CD14-positive monocyte (primary cell): ENCODE data around the gene MUC3A. TPM values are rescaled to one million over a fixed set of nuclear protein-coding genes. Genes with fewer than 3 reads are reported as not detected.

ENCODE experiments used
- DNase-seq, 3 donors: peaks; one replicate each; pipeline ENCODE4 v3.0.0-alpha.2; 2011 to 2022
- H2AFZ ChIP-seq: 2 replicates; pipeline ENCODE4 v1.6.0; 2012; ENCODE audit warnings: mild to moderate bottlenecking, low read depth, low read length, inconsistent platforms; ENCODE audit not compliant: insufficient read depth, poor library complexity, severe bottlenecking
- H3K27ac ChIP-seq, 2 donors: 1 replicate in 1 of 2; 2 replicates in 1 of 2; pipeline ENCODE4 v1.5.1; 2012 to 2013; ENCODE audit warnings: low read length in 2 of 2, control low read depth in 1 of 2, inconsistent platforms in 1 of 2, low read depth in 1 of 2, mild to moderate bottlenecking in 1 of 2
- H3K27me3 ChIP-seq, 2 donors: one replicate each; pipeline versions ENCODE4 v1.6.0 to v1.6.1; 2011 to 2013; ENCODE audit warnings: low read length in 2 of 2; ENCODE audit not compliant: control insufficient read depth in 2 of 2, insufficient read depth in 2 of 2
- H3K36me3 ChIP-seq, 2 donors: replicated peaks in 1 of 2; 1 replicate in 1 of 2; 2 replicates in 1 of 2; pipeline versions ENCODE4 v1.5.1 to v1.6.1; 2012 to 2013; ENCODE audit warnings: low read length in 2 of 2, control low read depth in 1 of 2, inconsistent platforms in 1 of 2, mild to moderate bottlenecking in 1 of 2; ENCODE audit not compliant: insufficient read depth in 2 of 2, control insufficient read depth in 1 of 2
- H3K4me1 ChIP-seq, 2 donors: 1 replicate in 1 of 2; 2 replicates in 1 of 2; pipeline versions ENCODE4 v1.5.1 to v1.6.1; 2012 to 2013; ENCODE audit warnings: low read length in 2 of 2, control low read depth in 1 of 2, inconsistent platforms in 1 of 2, mild to moderate bottlenecking in 1 of 2, moderate library complexity in 1 of 2; ENCODE audit not compliant: insufficient read depth in 2 of 2, control insufficient read depth in 1 of 2
- H3K4me2 ChIP-seq: replicated peaks from 2 replicates; pipeline ENCODE3; 2012; ENCODE audit warnings: low read length, moderate library complexity, mild to moderate bottlenecking; ENCODE audit not compliant: poor library complexity, severe bottlenecking; ENCODE audit errors: extremely low read depth
- H3K4me3 ChIP-seq, 3 experiments: fragments of 200-600 bp in 1 of 3; sonication (generic) in 1 of 3; replicated peaks in 1 of 3; 1 replicate in 2 of 3; 2 replicates in 1 of 3; pipeline ENCODE4 v1.5.1; 2011 to 2013; ENCODE audit warnings: low read length in 3 of 3, mild to moderate bottlenecking in 3 of 3, control low read depth in 2 of 3, low read depth in 2 of 3, inconsistent platforms in 1 of 3, moderate library complexity in 1 of 3
- H3K79me2 ChIP-seq: 2 replicates; pipeline ENCODE4 v1.6.0; 2012; ENCODE audit warnings: mild to moderate bottlenecking, control low read depth, inconsistent platforms, low read length, moderate library complexity; ENCODE audit not compliant: insufficient read depth
- H3K9ac ChIP-seq: 2 replicates; pipeline ENCODE4 v1.6.0; 2017; ENCODE audit warnings: low read length, mild to moderate bottlenecking; ENCODE audit not compliant: insufficient read depth, poor library complexity, severe bottlenecking
- H3K9me3 ChIP-seq, 2 donors: replicated peaks in 1 of 2; 1 replicate in 1 of 2; 2 replicates in 1 of 2; pipeline versions ENCODE4 v1.5.1 to v1.6.1; 2012 to 2013; ENCODE audit warnings: low read length in 2 of 2, control low read depth in 1 of 2; ENCODE audit not compliant: control insufficient read depth in 1 of 2, insufficient read depth in 1 of 2
- H4K20me1 ChIP-seq: 2 replicates; pipeline ENCODE4 v1.6.0; 2012; ENCODE audit warnings: mild to moderate bottlenecking, low read length, control low read depth, moderate library complexity; ENCODE audit not compliant: insufficient read depth
- H3K27ac Mint-ChIP-seq, 7 donors: one replicate each; pipeline ENCODE4 v1.8.0; 2020; ENCODE audit warnings: mild to moderate bottlenecking in 7 of 7, mixed read lengths in 7 of 7, moderate library complexity in 6 of 7, inconsistent platforms in 2 of 7
- H3K27me3 Mint-ChIP-seq, 3 donors: one replicate each; pipeline ENCODE4 v1.8.0; 2021 to 2022; ENCODE audit warnings: low read depth in 3 of 3, mild to moderate bottlenecking in 3 of 3, mixed read lengths in 3 of 3, moderate library complexity in 3 of 3, inconsistent platforms in 1 of 3
- H3K36me3 Mint-ChIP-seq, 2 donors: one replicate each; pipeline ENCODE4 v1.8.0; 2020; ENCODE audit warnings: mixed read lengths in 2 of 2, inconsistent platforms in 1 of 2, mild to moderate bottlenecking in 1 of 2
- H3K4me1 Mint-ChIP-seq: one replicate; pipeline ENCODE4 v1.8.0; 2020; ENCODE audit warnings: mild to moderate bottlenecking, mixed read lengths
- H3K4me3 Mint-ChIP-seq, 2 donors: one replicate each; pipeline ENCODE4 v1.8.0; 2020; ENCODE audit warnings: mild to moderate bottlenecking in 2 of 2, mixed read lengths in 2 of 2, moderate library complexity in 1 of 2
- H3K9me3 Mint-ChIP-seq, 7 donors: one replicate each; pipeline ENCODE4 v1.8.0; 2020 to 2022; ENCODE audit warnings: mixed read lengths in 7 of 7, mild to moderate bottlenecking in 6 of 7, moderate library complexity in 6 of 7, inconsistent platforms in 2 of 7
- WGBS: methylation state at CpG from one replicate; pipeline ENCODE4 v1.1.5; 2013; ENCODE audit warnings: missing lambda C conversion rate; ENCODE audit not compliant: insufficient coverage; 5-methylcytosine and 5-hydroxymethylcytosine counted together
- intact Hi-C, 2 donors: fragments of 100-400 bp; cut with micrococcal nuclease; formaldehyde crosslinking; loops; one replicate each; pipeline versions ENCODE4 v1.15.0 to v1.15.1; 2023
- polyA plus RNA-seq, 3 donors: library from polyadenylated mRNA; depleted of rRNA in 1 of 3; unstranded in 2 of 3; stranded (reverse) in 1 of 3; fragments of 300-500 nt in 2 of 3; fragments of >200 nt in 1 of 3; fragmentation: Illumina TruSeq in 2 of 3; gene quantifications; 1 replicate in 2 of 3; 2 replicates in 1 of 3; pipeline ENCODE4 v1.2.3, GENCODE V29; 2012 to 2021
- TF ChIP-seq, protein P1 (sequence below): fragments of 200-600 bp; IDR thresholded peaks from one replicate; pipeline ENCODE4 v1.8.0; 2022; ENCODE audit warnings: antibody characterized with exemption, mild to moderate bottlenecking

The MUC3A gene
- polyA plus RNA-seq, 3 donors: not detected

DNA sequence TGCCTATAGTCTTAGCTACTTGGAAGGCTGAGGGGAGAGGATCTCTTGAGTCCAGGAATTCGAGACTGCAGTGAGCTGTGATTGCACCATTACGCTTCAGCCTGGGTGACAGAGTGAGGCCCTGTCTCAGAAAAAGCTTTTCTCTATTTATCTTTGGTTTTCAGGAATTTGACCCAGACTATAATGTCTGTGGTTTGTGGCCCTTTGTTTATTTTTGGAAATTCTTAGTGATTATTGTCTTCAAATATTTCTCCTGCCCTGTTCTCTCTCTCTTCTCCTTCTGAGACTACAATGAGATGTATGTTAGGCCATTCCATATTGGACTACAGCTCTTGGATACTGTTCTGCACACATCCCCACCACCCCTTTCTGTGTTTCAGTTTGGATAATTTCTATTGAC lies 24.7 kb downstream of the MUC3A start:
- Histone ChIP-seq H3K9me3 (peaks cover 0 to 4% of the 10 kb centered on the region in 2 donors), H3K79me2 (no peaks in the 10 kb centered on the region), H4K20me1 (no peaks in the 10 kb centered on the region), H3K27me3 (no peaks in the 10 kb centered on the region), H3K36me3 (no peaks in the 10 kb centered on the region), H3K4me1 (no peaks in the 10 kb centered on the region), H3K27ac (no peak overlapping the region), H3K4me3 (no peak overlapping the region), H3K9ac (no peak overlapping the region), H3K4me2 (no peak overlapping the region), H2AFZ (no peak overlapping the region)
- TF ChIP-seq, protein P1, sequence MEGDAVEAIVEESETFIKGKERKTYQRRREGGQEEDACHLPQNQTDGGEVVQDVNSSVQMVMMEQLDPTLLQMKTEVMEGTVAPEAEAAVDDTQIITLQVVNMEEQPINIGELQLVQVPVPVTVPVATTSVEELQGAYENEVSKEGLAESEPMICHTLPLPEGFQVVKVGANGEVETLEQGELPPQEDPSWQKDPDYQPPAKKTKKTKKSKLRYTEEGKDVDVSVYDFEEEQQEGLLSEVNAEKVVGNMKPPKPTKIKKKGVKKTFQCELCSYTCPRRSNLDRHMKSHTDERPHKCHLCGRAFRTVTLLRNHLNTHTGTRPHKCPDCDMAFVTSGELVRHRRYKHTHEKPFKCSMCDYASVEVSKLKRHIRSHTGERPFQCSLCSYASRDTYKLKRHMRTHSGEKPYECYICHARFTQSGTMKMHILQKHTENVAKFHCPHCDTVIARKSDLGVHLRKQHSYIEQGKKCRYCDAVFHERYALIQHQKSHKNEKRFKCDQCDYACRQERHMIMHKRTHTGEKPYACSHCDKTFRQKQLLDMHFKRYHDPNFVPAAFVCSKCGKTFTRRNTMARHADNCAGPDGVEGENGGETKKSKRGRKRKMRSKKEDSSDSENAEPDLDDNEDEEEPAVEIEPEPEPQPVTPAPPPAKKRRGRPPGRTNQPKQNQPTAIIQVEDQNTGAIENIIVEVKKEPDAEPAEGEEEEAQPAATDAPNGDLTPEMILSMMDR: no peak
- H3K4me1 Mint-ChIP-seq: no peaks in the 10 kb centered on the region
- intact Hi-C loops: no loop called here
- peaks cover 0 to 11% (median 2%) of the 10 kb centered on the region in 7 donors for H3K9me3 Mint-ChIP-seq
- H3K4me3 Mint-ChIP-seq: no peak overlapping the region
- H3K27me3 Mint-ChIP-seq: peaks cover 13 to 25% (median 15%) of the 10 kb centered on the region in 3 donors
- H3K27ac Mint-ChIP-seq: no peak overlapping the region
- DNase-seq: no peak
- WGBS: 40% methylated on average over 1 of the region's 2 CpGs
- H3K36me3 Mint-ChIP-seq: no peaks in the 10 kb centered on the region

DNA sequence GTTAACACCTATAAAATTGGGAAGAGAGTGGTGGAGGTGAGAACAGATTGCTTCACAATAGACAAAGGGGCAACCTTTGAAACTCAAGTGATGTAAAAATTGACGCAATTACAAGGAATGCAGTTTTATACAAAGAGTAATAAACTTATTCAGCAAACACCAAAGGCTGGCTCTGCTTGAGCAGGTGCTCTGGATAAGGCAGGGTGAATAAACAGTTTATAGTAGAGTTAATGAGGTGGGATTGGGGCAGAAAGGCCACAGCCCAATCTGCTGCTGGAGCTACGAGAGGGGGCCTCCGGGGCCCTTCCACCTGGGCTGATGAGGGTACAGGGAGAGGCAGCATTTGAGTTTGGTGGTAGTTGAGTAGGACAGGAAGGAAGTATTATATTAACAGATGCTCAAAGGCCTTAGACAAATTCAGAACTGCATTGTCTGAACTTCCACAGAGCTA lies 26.1 kb downstream of the MUC3A start:
- Mint-ChIP-seq H3K9me3 (peaks cover 0 to 11% (median 3%) of the 10 kb centered on the region in 7 donors), H3K4me1 (no peaks in the 10 kb centered on the region), H3K36me3 (no peaks in the 10 kb centered on the region), H3K27me3 (peaks cover 9 to 21% (median 10%) of the 10 kb centered on the region in 3 donors), H3K27ac (no peak overlapping the region), H3K4me3 (no peak overlapping the region)
- H3K4me3 ChIP-seq: no peak overlapping the region
- TF ChIP-seq, protein P1: no peak
- H3K4me1 ChIP-seq: no peaks in the 10 kb centered on the region
- WGBS: 51% methylated on average over 2 of the region's 3 CpGs
- no peak overlapping the region for H3K27ac ChIP-seq
- H3K36me3 ChIP-seq: no peaks in the 10 kb centered on the region
- H4K20me1 ChIP-seq: no peaks in the 10 kb centered on the region
- no peak overlapping the region for H3K9ac ChIP-seq
- intact Hi-C loops: no loop called here
- H3K27me3 ChIP-seq: no peaks in the 10 kb centered on the region
- DNase-seq: no peak
- H3K4me2 ChIP-seq: no peak overlapping the region
- H2AFZ ChIP-seq: no peak overlapping the region
- H3K79me2 ChIP-seq: no peaks in the 10 kb centered on the region
- peaks cover 0 to 4% of the 10 kb centered on the region in 2 donors for H3K9me3 ChIP-seq
